Kidney epithelial cell (primary cell): ENCODE data around the gene IDH3B. TPM values are rescaled to one million over a fixed set of nuclear protein-coding genes. Genes with fewer than 3 reads are reported as not detected.

ENCODE experiments used
- DNase-seq: peaks from one replicate; pipeline ENCODE4 v3.0.0-alpha.2; 2010; ENCODE audit warnings: low read depth
- H3K27me3 ChIP-seq: 2 replicates; pipeline ENCODE4 v1.6.0; 2011; ENCODE audit warnings: low read length; ENCODE audit not compliant: control insufficient read depth, insufficient read depth
- H3K36me3 ChIP-seq: 2 replicates; pipeline ENCODE4 v1.5.1; 2011; ENCODE audit warnings: low read length; ENCODE audit not compliant: control insufficient read depth, insufficient read depth
- H3K4me3 ChIP-seq: 2 replicates; pipeline ENCODE4 v1.5.1; 2011; ENCODE audit warnings: low read depth, mild to moderate bottlenecking, control low read depth, low read length
- total RNA-seq: library from RNA; depleted of rRNA; stranded (reverse); fragments of >200 nt; gene quantifications from 2 replicates; pipeline ENCODE4 v1.2.3, GENCODE V29; 2015
- TF ChIP-seq, protein P1 (sequence below): IDR thresholded peaks from 2 replicates; pipeline ENCODE4 v1.5.1; 2011; ENCODE audit warnings: mild to moderate bottlenecking, moderate library complexity, low read length, control low read depth, inconsistent platforms; ENCODE audit not compliant: insufficient read depth, poor library complexity, severe bottlenecking

IDH3B gene
- total RNA-seq, 1 donor from 2014 or later = 118 TPM

DNA sequence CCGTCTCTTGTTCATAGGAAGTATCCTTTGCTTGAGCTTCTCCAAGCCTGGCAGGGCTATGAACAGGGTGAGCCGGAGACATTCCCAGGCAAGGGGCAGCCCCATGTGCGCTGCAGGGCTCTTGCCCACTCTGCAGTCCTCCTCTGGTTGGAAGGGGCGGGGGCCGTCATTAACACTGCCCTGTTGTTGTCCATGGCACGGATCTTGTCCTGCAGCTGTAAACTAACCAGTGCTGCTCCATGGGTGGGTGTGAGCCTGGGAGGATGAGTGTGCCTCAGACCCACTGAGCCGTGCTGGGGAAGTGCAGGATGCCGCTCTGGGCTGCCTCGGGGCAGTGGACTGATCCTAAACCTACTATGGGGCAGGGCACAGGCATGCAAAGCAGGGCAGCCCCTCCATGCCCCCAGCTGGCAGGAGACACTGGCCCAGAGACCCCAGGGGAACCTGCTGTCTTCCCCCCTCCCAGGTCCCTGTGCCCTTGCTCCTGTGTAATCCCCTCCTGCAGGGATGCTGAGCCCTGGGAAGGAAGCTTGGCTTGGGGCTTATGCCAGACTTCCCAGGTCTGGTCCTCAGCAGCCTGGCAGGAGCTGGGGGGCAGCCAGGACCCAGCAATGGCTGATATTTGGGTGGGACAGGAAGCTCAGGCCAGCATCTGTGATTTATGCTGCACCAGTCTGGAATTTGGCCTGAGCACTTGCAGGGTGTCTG is 37.1 kb upstream of the IDH3B start:
- DNase-seq = no peak

GRCh38 chr20:2699775-2700413 is 35.9 kb upstream of the IDH3B start:
- Histone ChIP-seq H3K27me3 (peaks cover 44% of the 10 kb centered on the region), H3K36me3 (no peaks in the 10 kb centered on the region), H3K4me3 (no peak overlapping the region)
- DNase-seq = no peak
- TF ChIP-seq, protein P1, sequence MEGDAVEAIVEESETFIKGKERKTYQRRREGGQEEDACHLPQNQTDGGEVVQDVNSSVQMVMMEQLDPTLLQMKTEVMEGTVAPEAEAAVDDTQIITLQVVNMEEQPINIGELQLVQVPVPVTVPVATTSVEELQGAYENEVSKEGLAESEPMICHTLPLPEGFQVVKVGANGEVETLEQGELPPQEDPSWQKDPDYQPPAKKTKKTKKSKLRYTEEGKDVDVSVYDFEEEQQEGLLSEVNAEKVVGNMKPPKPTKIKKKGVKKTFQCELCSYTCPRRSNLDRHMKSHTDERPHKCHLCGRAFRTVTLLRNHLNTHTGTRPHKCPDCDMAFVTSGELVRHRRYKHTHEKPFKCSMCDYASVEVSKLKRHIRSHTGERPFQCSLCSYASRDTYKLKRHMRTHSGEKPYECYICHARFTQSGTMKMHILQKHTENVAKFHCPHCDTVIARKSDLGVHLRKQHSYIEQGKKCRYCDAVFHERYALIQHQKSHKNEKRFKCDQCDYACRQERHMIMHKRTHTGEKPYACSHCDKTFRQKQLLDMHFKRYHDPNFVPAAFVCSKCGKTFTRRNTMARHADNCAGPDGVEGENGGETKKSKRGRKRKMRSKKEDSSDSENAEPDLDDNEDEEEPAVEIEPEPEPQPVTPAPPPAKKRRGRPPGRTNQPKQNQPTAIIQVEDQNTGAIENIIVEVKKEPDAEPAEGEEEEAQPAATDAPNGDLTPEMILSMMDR = no peak

More for the DNA sequence above, 37.1 kb upstream of the IDH3B start:
- H3K4me3 ChIP-seq = no peak overlapping the region
- TF ChIP-seq, protein P1 = no peak
- H3K36me3 ChIP-seq = no peaks in the 10 kb centered on the region
- peaks cover 38% of the 10 kb centered on the region for H3K27me3 ChIP-seq

DNA sequence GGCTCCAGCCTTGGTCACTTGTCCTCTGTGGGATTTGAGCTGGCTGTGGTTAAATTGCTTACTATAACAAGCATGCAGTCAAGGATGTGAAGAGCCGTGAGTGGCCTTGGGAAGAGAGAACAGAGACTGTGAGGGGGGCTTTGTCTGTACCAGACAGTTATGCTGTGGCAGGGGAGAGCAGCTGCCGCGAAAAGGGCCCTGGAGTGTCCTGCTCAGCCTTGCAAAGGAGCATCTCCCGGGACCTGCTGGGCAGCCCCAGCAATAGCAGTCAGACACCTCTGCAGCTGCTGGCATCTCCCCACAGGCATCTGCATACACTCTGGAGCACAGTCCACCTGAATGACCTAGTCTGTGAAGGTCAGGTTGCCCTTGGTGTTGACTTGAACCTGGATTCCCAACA is 34.9 kb upstream of the IDH3B start:
- no peaks in the 10 kb centered on the region for H3K36me3 ChIP-seq
- peaks cover 50% of the 10 kb centered on the region for H3K27me3 ChIP-seq
- H3K4me3 ChIP-seq = no peak overlapping the region
- DNase-seq = no peak
- TF ChIP-seq, protein P1 = no peak

GRCh38 chr20:2698186-2698817 is 34.3 kb upstream of the IDH3B start:
- no peak for DNase-seq
- Histone ChIP-seq H3K27me3 (peaks cover 56% of the 10 kb centered on the region), H3K4me3 (no peak overlapping the region), H3K36me3 (no peaks in the 10 kb centered on the region)
- TF ChIP-seq, protein P1 = no peak

DNA sequence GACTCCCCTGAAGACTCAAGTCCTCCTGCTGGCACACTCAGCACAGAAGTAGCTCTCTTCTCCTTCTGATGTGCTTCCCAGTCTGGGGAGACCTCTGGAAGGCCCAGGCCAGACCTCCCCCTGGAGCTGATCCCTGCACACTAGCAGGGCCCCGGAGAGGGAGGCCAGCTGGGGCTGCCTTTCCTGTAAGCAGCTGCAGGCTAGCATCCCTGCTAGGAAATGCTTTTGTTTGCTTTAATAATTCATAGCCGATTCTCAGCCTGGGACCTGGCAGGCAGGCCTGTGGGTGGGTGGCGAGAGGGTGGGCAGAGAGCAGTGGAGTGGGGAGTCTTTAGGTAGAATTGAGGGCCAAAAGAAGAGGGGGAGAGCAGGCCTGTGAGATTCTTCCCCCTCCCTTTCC is 33.8 kb upstream of the IDH3B start:
- H3K4me3 ChIP-seq = no peak overlapping the region
- peaks cover 58% of the 10 kb centered on the region for H3K27me3 ChIP-seq
- no peak for DNase-seq
- H3K36me3 ChIP-seq = no peaks in the 10 kb centered on the region
- TF ChIP-seq, protein P1 = no peak
